Measurements from ENCODE around the gene OSBPL7. TPM values are rescaled to one million over a fixed set of nuclear protein-coding genes. Genes with fewer than 3 reads are reported as not detected.

OSBPL7 gene
- total and polyA plus RNA-seq, 8 donors, result 14.3 to 36.4 (median 19.0) TPM

GRCh38 chr17:47841488-47842291 is 20.1 kb upstream of the OSBPL7 start:
- Histone ChIP-seq H3K36me3 (peaks cover 0 to 18% of the 10 kb centered on the region in 2 donors), H3K27ac (peak overlapping the region in 1 of 2 donors; percentile 67), H3K4me3 (peak overlapping the region in 1 of 2 donors; percentile 83), H3K9me3 (no peaks in the 10 kb centered on the region), H3K27me3 (peaks cover 7 to 26% of the 10 kb centered on the region in 2 donors), H3K4me1 (peaks cover 8 to 55% of the 10 kb centered on the region in 2 donors)
- ATAC-seq (no peak), DNase-seq (no peak)
- intact Hi-C loops (cut with DNase I), result loop anchor here in 1 of 2 donors (2.0 kb wide), 1 partner anchor 43 kb away; no protein-coding TSS in a partner anchor
- TF ChIP-seq CTCF (IDR thresholded peaks at IDR 0.05), result peak in 1 of 2 donors; percentile 4

GRCh38 chr17:47840742-47841487 is 19.3 kb upstream of the OSBPL7 start, which contains the start of gene SCRN2:
Gene SCRN2, minus strand, starts transcription at chr17:47841273. Its CDS starts 430 bp downstream, at chr17:47840843.
- H3K36me3 ChIP-seq, result peaks cover 0 to 26% of the 10 kb centered on the region in 2 donors
- peaks cover 0 to 18% of the 10 kb centered on the region in 2 donors for H3K27me3 ChIP-seq
- ATAC-seq (peak; percentile 98), DNase-seq (peak; percentile 86 to 99 (median 92))
- H3K4me3 ChIP-seq, result peak within 1 kb of the TSS; percentile 83
- peaks cover 8 to 52% of the 10 kb centered on the region in 2 donors for H3K4me1 ChIP-seq
- intact Hi-C loops (cut with DNase I), result no loop called here
- H3K27ac ChIP-seq, result peak within 1 kb of the TSS; percentile 8 to 67
- peak; percentile 94 to 99 for TF ChIP-seq CTCF (IDR thresholded peaks at IDR 0.05)
- H3K9me3 ChIP-seq, result no peaks in the 10 kb centered on the region

GRCh38 chr17:47840001-47840741 is 18.6 kb upstream of the OSBPL7 start:
- peaks cover 8 to 57% of the 10 kb centered on the region in 2 donors for H3K4me1 ChIP-seq
- H3K36me3 ChIP-seq, result peaks cover 0 to 32% of the 10 kb centered on the region in 2 donors
- H3K27me3 ChIP-seq, result peaks cover 0 to 10% of the 10 kb centered on the region in 2 donors
- intact Hi-C loops (cut with DNase I), result no loop called here
- ATAC-seq (no peak), DNase-seq (no peak)
- H3K4me3 ChIP-seq, result peak overlapping the region; percentile 83
- H3K27ac ChIP-seq, result peak overlapping the region in 1 of 2 donors; percentile 67
- no peak for TF ChIP-seq CTCF (IDR thresholded peaks at IDR 0.05)
- H3K9me3 ChIP-seq, result no peaks in the 10 kb centered on the region

GRCh38 chr17:47839071-47839470 is 17.5 kb upstream of the OSBPL7 start:
- Histone ChIP-seq H3K4me1 (peaks cover 8 to 53% of the 10 kb centered on the region in 2 donors), H3K4me3 (no peak overlapping the region), H3K27ac (no peak overlapping the region), H3K36me3 (peaks cover 0 to 32% of the 10 kb centered on the region in 2 donors), H3K27me3 (no peaks in the 10 kb centered on the region), H3K9me3 (no peaks in the 10 kb centered on the region)
- no peak for TF ChIP-seq CTCF (IDR thresholded peaks at IDR 0.05)
- ATAC-seq (no peak), DNase-seq (no peak)
- intact Hi-C loops (cut with DNase I), result no loop called here
